Measurements from ENCODE around the gene TBX4. TPM values are rescaled to one million over a fixed set of nuclear protein-coding genes. Genes with fewer than 3 reads are reported as not detected.

Gene TBX4
- total and polyA plus RNA-seq, 9 of the 15 experiments (the other 6 are each of a cell fraction or from before 2014, with no cell fraction given), result not detected

- DNase-seq (ENCODE audit: extremely low read depth in 1 of 4, low spot score in 3 of 4) (no peak), FAIRE-seq (no peak), ATAC-seq (no peak)
- H3K27ac ChIP-seq (ENCODE audit: extremely low read depth, low read depth, low read length), result no peak overlapping the region
- no peak overlapping the region for H2AFZ ChIP-seq (ENCODE audit: low read depth, low read length)
- H3K36me3 ChIP-seq (ENCODE audit: control insufficient read depth, insufficient read depth, low read length), result no peaks in the 10 kb centered on the region
- H3K9me1 ChIP-seq (ENCODE audit: control insufficient read depth, insufficient read depth, low read length), result no peaks in the 10 kb centered on the region
- H3K4me3 ChIP-seq, result no peak overlapping the region
- TF ChIP-seq ZNF212 (CRISPR knock-in tag; IDR thresholded peaks at IDR 0.05), result no peak
- TF ChIP-seq BCLAF1 (IDR thresholded peaks at IDR 0.05; ENCODE audit: borderline replicate concordance in 1 of 2, control insufficient read depth in 1 of 2, low read depth in 2 of 2, low read length in 1 of 2), result 0 out of 4 replicates have a peak, but pooled peaks of 1 of the 2 experiments have one; percentile 41
- TF ChIP-seq TARDBP (IDR thresholded peaks at IDR 0.05), result no peak
- peak in 1 of 3 experiments; percentile 47; a peak in 2 of 6 replicates for TF ChIP-seq ZBTB11 (CRISPR knock-in tag; IDR thresholded peaks at IDR 0.05)
- peak; percentile 9 for TF ChIP-seq MEIS2 (IDR thresholded peaks at IDR 0.05; ENCODE audit: partially characterized antibody)
- H4K20me1 ChIP-seq (replicated peaks; ENCODE audit: control insufficient read depth, insufficient read depth, low read length), result no peaks in the 10 kb centered on the region
- no peaks in the 10 kb centered on the region for H3K4me1 ChIP-seq (replicated peaks in 1 of 2; ENCODE audit: control insufficient read depth in 2 of 2, insufficient read depth in 2 of 2, low read length in 2 of 2)
- H3K9me3 ChIP-seq (replicated peaks; ENCODE audit: control insufficient read depth, insufficient read depth, low read depth, low read length), result no peaks in the 10 kb centered on the region
- in situ Hi-C loops (cut with MboI), result loop anchor here (10.0 to 25.0 kb wide), 2 partner anchors 417 to 685 kb away; no protein-coding TSS in a partner anchor
- H3K4me2 ChIP-seq (ENCODE audit: insufficient read depth, low read length), result no peak overlapping the region
- CTCF ChIA-PET (ENCODE audit: low intra/inter-chr PET ratio), result no interaction called here
- peaks cover 2 to 8% of the 10 kb centered on the region in 2 experiments; a peak in 1 of 5 replicates for H3K27me3 ChIP-seq (ENCODE audit: control insufficient read depth in 2 of 2, insufficient read depth in 2 of 2, low read length in 2 of 2)
- POLR2A ChIA-PET, result interaction anchor here (0.6 kb wide), 1 partner anchor 11 kb away, joined by 3 read pairs; no protein-coding TSS in a partner anchor
- BruUV-seq (replicated peaks), result no TSS peak
- H3K9ac ChIP-seq (ENCODE audit: insufficient read depth in 1 of 2, low read depth in 2 of 2, low read length in 2 of 2), result no peak overlapping the region
- H3K79me2 ChIP-seq (ENCODE audit: control insufficient read depth, insufficient read depth, low read length), result no peaks in the 10 kb centered on the region
- intact Hi-C loops (cut with micrococcal nuclease), result no loop called here
These were observed 24.7 kb upstream of the TBX4 start for GRCh38 chr17:61427567-61427966.

Measured in K562 (cell line).